Lower leg skin (tissue), 3 donors: ENCODE measurements around the gene MATN1.

Experiments used
- POLR2A ChIP-seq, 2 donors: fragments of 450-650 bp; IDR thresholded peaks; one replicate each; pipeline ENCODE4 v1.6.1; 2016 to 2017; ENCODE audit warnings: antibody characterized with exemption in 2 of 2, mild to moderate bottlenecking in 1 of 2, moderate library complexity in 1 of 2
- TF ChIP-seq, protein P1 (sequence below), 3 donors: fragments of 450-650 bp; IDR thresholded peaks; one replicate each; pipeline ENCODE4 v1.5.1; 2016; ENCODE audit warnings: antibody characterized with exemption in 3 of 3, mild to moderate bottlenecking in 3 of 3, moderate library complexity in 2 of 3

DNA sequence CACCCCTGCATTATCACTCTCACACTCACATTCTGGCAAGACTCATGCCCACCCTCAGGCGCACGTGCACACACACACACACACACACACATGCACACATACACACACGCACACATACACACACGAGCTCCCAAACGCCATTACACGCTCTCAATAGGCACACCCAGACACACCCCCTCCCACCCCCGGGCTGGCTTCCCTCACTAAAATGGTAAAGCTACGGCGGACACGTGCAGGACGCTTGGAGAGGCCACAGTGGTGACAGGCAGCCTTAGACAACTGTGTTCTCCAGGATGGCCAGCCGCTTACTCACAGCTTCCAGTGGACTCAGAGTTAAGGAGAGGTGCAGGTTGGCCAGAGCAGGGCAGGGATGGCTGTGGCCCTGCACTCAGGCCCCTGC, 10.1 kb downstream of the MATN1 start:
- no peak for TF ChIP-seq POLR2A (IDR thresholded peaks at IDR 0.05)
- TF ChIP-seq, protein P1, sequence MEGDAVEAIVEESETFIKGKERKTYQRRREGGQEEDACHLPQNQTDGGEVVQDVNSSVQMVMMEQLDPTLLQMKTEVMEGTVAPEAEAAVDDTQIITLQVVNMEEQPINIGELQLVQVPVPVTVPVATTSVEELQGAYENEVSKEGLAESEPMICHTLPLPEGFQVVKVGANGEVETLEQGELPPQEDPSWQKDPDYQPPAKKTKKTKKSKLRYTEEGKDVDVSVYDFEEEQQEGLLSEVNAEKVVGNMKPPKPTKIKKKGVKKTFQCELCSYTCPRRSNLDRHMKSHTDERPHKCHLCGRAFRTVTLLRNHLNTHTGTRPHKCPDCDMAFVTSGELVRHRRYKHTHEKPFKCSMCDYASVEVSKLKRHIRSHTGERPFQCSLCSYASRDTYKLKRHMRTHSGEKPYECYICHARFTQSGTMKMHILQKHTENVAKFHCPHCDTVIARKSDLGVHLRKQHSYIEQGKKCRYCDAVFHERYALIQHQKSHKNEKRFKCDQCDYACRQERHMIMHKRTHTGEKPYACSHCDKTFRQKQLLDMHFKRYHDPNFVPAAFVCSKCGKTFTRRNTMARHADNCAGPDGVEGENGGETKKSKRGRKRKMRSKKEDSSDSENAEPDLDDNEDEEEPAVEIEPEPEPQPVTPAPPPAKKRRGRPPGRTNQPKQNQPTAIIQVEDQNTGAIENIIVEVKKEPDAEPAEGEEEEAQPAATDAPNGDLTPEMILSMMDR (IDR thresholded peaks at IDR 0.05) = no peak
